K562 (cell line): ENCODE measurements around the gene ABCA13. TPM values are rescaled to one million over a fixed set of nuclear protein-coding genes. Genes with fewer than 3 reads are reported as not detected.

ENCODE experiments used
- ATAC-seq: fragments of 200-7000 bp; cut with Tn5 transposase; 3 replicates; pipeline ENCODE4 v1.9.1; 2020; ENCODE audit warnings: moderate library complexity
- BruUV-seq: library from RNA; stranded (reverse); fragments of 400-500 nt; replicated peaks from 2 replicates; lab custom pipeline; 2021; lab: Mats Ljungman, UMichigan
- CTCF ChIA-PET: fragments of 300-600 bp; formaldehyde crosslinking; extraction: SDS; loops from one replicate; lab custom pipeline; 2021; ENCODE audit warnings: low intra/inter-chr PET ratio; lab: Yijun Ruan, JAX
- POLR2A ChIA-PET: fragments of 300-600, 350-650 bp; sonication (Branson Sonifier 250); formaldehyde crosslinking; extraction: SDS; loops from one replicate; lab custom pipeline; 2021; ENCODE audit warnings: antibody characterized with exemption, inconsistent platforms; lab: Yijun Ruan, JAX
- DNase-seq, 4 experiments: peaks; one replicate each; pipeline versions ENCODE4 v3.0.0 to v3.0.0-alpha.2; 2011 to 2018; ENCODE audit warnings: low spot score in 3 of 4, mixed read lengths in 3 of 4; ENCODE audit errors: extremely low read depth in 1 of 4
- FAIRE-seq: peaks from 2 replicates; lab custom pipeline; 2011; peaks lifted over from hg19 to GRCh38; lab: Jason Lieb, UNC
- H2AFZ ChIP-seq: 2 replicates; pipeline ENCODE4 v1.6.0; 2011; ENCODE audit warnings: low read depth, low read length, control low read depth, inconsistent platforms
- H3K27ac ChIP-seq: fragments of 200-600 bp; 3 replicates; pipeline ENCODE4 v1.8.0; 2011; ENCODE audit warnings: low read depth, mild to moderate bottlenecking, control low read depth, inconsistent platforms, low read length, moderate library complexity, mixed read lengths; ENCODE audit errors: extremely low read depth
- H3K27me3 ChIP-seq, 2 experiments: fragments of 300-600 bp in 1 of 2; 2 replicates in 1 of 2; 3 replicates in 1 of 2; pipeline versions ENCODE4 v1.6.0 to v1.8.0; 2011; ENCODE audit warnings: inconsistent platforms in 2 of 2, low read length in 2 of 2, mild to moderate bottlenecking in 1 of 2, mixed read lengths in 1 of 2, moderate library complexity in 1 of 2; ENCODE audit not compliant: control insufficient read depth in 2 of 2, insufficient read depth in 2 of 2
- H3K36me3 ChIP-seq: fragments of 300-600 bp; 3 replicates; pipeline ENCODE4 v1.8.0; 2011; ENCODE audit warnings: mild to moderate bottlenecking, low read length, inconsistent platforms; ENCODE audit not compliant: control insufficient read depth, insufficient read depth
- H3K4me1 ChIP-seq, 2 experiments: fragments of 200-600 bp in 1 of 2; replicated peaks in 1 of 2; 2 replicates in 1 of 2; 3 replicates in 1 of 2; pipeline versions ENCODE4 v1.5.1 to v1.8.0; 2011; ENCODE audit warnings: inconsistent platforms in 2 of 2, low read length in 2 of 2, mild to moderate bottlenecking in 1 of 2, mixed read lengths in 1 of 2, moderate library complexity in 1 of 2; ENCODE audit not compliant: control insufficient read depth in 2 of 2, insufficient read depth in 2 of 2
- H3K4me2 ChIP-seq: 2 replicates; pipeline ENCODE4 v1.6.1; 2011; ENCODE audit warnings: low read length, control low read depth, inconsistent platforms, mixed read lengths; ENCODE audit not compliant: insufficient read depth
- H3K4me3 ChIP-seq: fragments of 200-600 bp; sonication (generic), shearing (Covaris generic); 2 replicates; pipeline ENCODE4 v1.5.1; 2016; ENCODE audit warnings: control low read depth, inconsistent platforms
- H3K79me2 ChIP-seq: fragments of 200-600 bp; 3 replicates; pipeline ENCODE4 v1.8.0; 2011; ENCODE audit warnings: low read length, inconsistent platforms; ENCODE audit not compliant: control insufficient read depth, insufficient read depth
- H3K9ac ChIP-seq, 2 experiments: 2 replicates each; pipeline versions ENCODE4 v1.6.0 to v1.6.1; 2011; ENCODE audit warnings: low read depth in 2 of 2, low read length in 2 of 2, control low read depth in 1 of 2, inconsistent platforms in 1 of 2, mild to moderate bottlenecking in 1 of 2, mixed read lengths in 1 of 2; ENCODE audit not compliant: insufficient read depth in 1 of 2
- H3K9me1 ChIP-seq: one replicate; pipeline ENCODE4 v1.6.0; 2011; ENCODE audit warnings: inconsistent platforms, mild to moderate bottlenecking, low read length, moderate library complexity; ENCODE audit not compliant: control insufficient read depth, insufficient read depth
- H3K9me3 ChIP-seq: replicated peaks from 2 replicates; pipeline ENCODE4 v1.5.1; 2011; ENCODE audit warnings: low read depth, low read length, inconsistent platforms; ENCODE audit not compliant: control insufficient read depth, insufficient read depth
- H4K20me1 ChIP-seq: replicated peaks from 2 replicates; pipeline ENCODE4 v1.6.1; 2011; ENCODE audit warnings: low read length, inconsistent platforms, mixed read lengths; ENCODE audit not compliant: control insufficient read depth, insufficient read depth
- CCNT2 ChIP-seq: IDR thresholded peaks from 2 replicates; pipeline ENCODE4 v1.6.1; 2011; ENCODE audit warnings: borderline replicate concordance, low read depth, mild to moderate bottlenecking, moderate library complexity, mixed read lengths, low read length; ENCODE audit not compliant: insufficient read length; ENCODE audit errors: extremely low read depth
- FIP1L1 ChIP-seq: fragments of 200-400 bp; formaldehyde crosslinking; IDR thresholded peaks from 2 replicates; pipeline ENCODE4 v1.6.1; 2018; ENCODE audit warnings: mild to moderate bottlenecking, low read depth, low read length; ENCODE audit not compliant: poor library complexity, severe bottlenecking
- FOXP4 ChIP-seq: sonication (generic); formaldehyde crosslinking; IDR thresholded peaks from 2 replicates; pipeline ENCODE4 v1.8.0; 2022; ENCODE audit warnings: mild to moderate bottlenecking, missing genetic modification reagents, borderline replicate concordance
- NFIC ChIP-seq: fragments of 450-650 bp; IDR thresholded peaks from 2 replicates; pipeline ENCODE4 v1.6.1; 2017; ENCODE audit warnings: mild to moderate bottlenecking, inconsistent platforms
- NFIX ChIP-seq: fragments of 250-450 bp; sonication (Bioruptor Pico); IDR thresholded peaks from 2 replicates; pipeline ENCODE4 v1.4.0; 2020; ENCODE audit warnings: low read depth, mild to moderate bottlenecking, moderate library complexity
- WGBS: fragments of 100-300 bp; shearing (Covaris generic); methylation state at CpG from one replicate; pipeline ENCODE4 v1.1.6; 2016; ENCODE audit warnings: low coverage, mixed read lengths; ENCODE audit not compliant: insufficient coverage; ENCODE audit errors: missing lambda C conversion rate; 5-methylcytosine and 5-hydroxymethylcytosine counted together
- in situ Hi-C: fragments of 300-500 bp; cut with MboI; formaldehyde crosslinking; loops from 4 replicates; pipeline ENCODE4 v1.15.0; 2018; ENCODE audit warnings: inconsistent platforms, mixed read lengths
- intact Hi-C: fragments of 100-400 bp; cut with micrococcal nuclease; formaldehyde crosslinking; loops from 2 replicates; pipeline ENCODE4 v1.14.2; 2022
- polyA plus RNA-seq, 8 experiments: library from polyadenylated mRNA; depleted of rRNA in 4 of 8; stranded (reverse) in 5 of 8; unstranded in 3 of 8; fragments of >200 nt; fragmentation: Nextera tagmentation in 2 of 8; fragmentation: Illumina TruSeq in 1 of 8; extraction: Ambion mirVana in 2 of 8; extraction: Trizol in 1 of 8; gene quantifications; 2 replicates each; pipeline versions ENCODE4 v1.2.1 to v1.2.3, GENCODE V29; 2011 to 2014; ENCODE audit warnings: inconsistent platforms in 1 of 8, missing spikeins in 1 of 8
- total RNA-seq, 7 experiments: library from RNA; depleted of rRNA in 6 of 7; stranded (reverse); fragments of >200 nt in 6 of 7; fragmentation: Illumina TruSeq in 2 of 7; extraction: Trizol in 2 of 7; gene quantifications; 2 replicates each; pipeline versions ENCODE4 v1.2.1 to v1.2.3, GENCODE V29; 2011 to 2021; ENCODE audit warnings: low replicate concordance in 1 of 7

ABCA13 gene
- total and polyA plus RNA-seq, 9 of the 15 experiments (the other 6 are each of a cell fraction or from before 2014, with no cell fraction given): 0.14 to 1.5 (median 0.38) TPM

GRCh38 chr7:48360574-48360973 lies 189.3 kb downstream of the ABCA13 start (continued):
- no peak for TF ChIP-seq FOXP4 (CRISPR knock-in tag)

- POLR2A ChIA-PET: no interaction called here
- no peak overlapping the region for H3K9ac ChIP-seq
- in situ Hi-C loops: no loop called here
These were observed 191.9 kb downstream of the ABCA13 start for GRCh38 chr7:48363174-48363573.

More at GRCh38 chr7:48363174-48363573, 191.9 kb downstream of the ABCA13 start:
- no peaks in the 10 kb centered on the region for H3K36me3 ChIP-seq
- no peaks in the 10 kb centered on the region for H3K9me1 ChIP-seq
- intact Hi-C loops: no loop called here
- FAIRE-seq (no peak), DNase-seq (no peak), ATAC-seq (no peak)
- H3K27ac ChIP-seq: no peak overlapping the region
- H3K9me3 ChIP-seq: no peaks in the 10 kb centered on the region
- no peaks in the 10 kb centered on the region for H4K20me1 ChIP-seq
- no TSS peak for BruUV-seq
- TF ChIP-seq NFIC (peak; percentile 90), NFIX (CRISPR knock-in tag) (peak; percentile 91), CCNT2 (no peak), FIP1L1 (no peak)
- WGBS: 0% methylated on average over 3 of the region's 3 CpGs
- CTCF ChIA-PET: no interaction called here
- H3K27me3 ChIP-seq: no peaks in the 10 kb centered on the region
- H3K79me2 ChIP-seq: no peaks in the 10 kb centered on the region
- no peaks in the 10 kb centered on the region for H3K4me1 ChIP-seq
- H3K4me2 ChIP-seq: no peak overlapping the region
- H2AFZ ChIP-seq: no peak overlapping the region
- no peak overlapping the region for H3K4me3 ChIP-seq
